GM12878 (cell line): Measurements from ENCODE around the gene CSRP3. TPM values are rescaled to one million over a fixed set of nuclear protein-coding genes. Genes with fewer than 3 reads are reported as not detected.

ENCODE experiments used
- ATAC-seq: fragments of 200-7000 bp; cut with Tn5 transposase; 3 replicates; pipeline ENCODE4 v1.9.1; 2020; ENCODE audit warnings: mild to moderate bottlenecking, moderate library complexity
- BruUV-seq: library from RNA; stranded (reverse); fragments of 400-500 nt; replicated peaks from 2 replicates; lab custom pipeline; 2021; lab: Mats Ljungman, UMichigan
- CTCF ChIA-PET: fragments of 300-600 bp; sonication (Branson Sonifier 250); formaldehyde crosslinking; extraction: SDS; loops from one replicate; lab custom pipeline; 2021; ENCODE audit warnings: inconsistent platforms; lab: Yijun Ruan, JAX
- POLR2A ChIA-PET: fragments of 350-600 bp; formaldehyde crosslinking; extraction: SDS; loops from one replicate; lab custom pipeline; 2021; ENCODE audit warnings: inconsistent platforms; lab: Charles Lee
- RAD21 ChIA-PET: fragments of 300-600 bp; sonication (Branson Sonifier 250); formaldehyde crosslinking; loops from one replicate; lab custom pipeline; 2023; ENCODE audit warnings: antibody characterized with exemption; ENCODE audit not compliant: unreplicated experiment; lab: Charles Lee
- SMC1A ChIA-PET: fragments of 300-600 bp; sonication (Branson Sonifier 250); formaldehyde crosslinking; loops from one replicate; lab custom pipeline; 2023; ENCODE audit not compliant: unreplicated experiment, uncharacterized antibody; lab: Charles Lee
- DNase-seq: peaks from one replicate; pipeline ENCODE4 v3.0.0-alpha.2; 2011; ENCODE audit warnings: low read depth, low spot score
- FAIRE-seq: peaks from 3 replicates; lab custom pipeline; 2011; peaks lifted over from hg19 to GRCh38; lab: Jason Lieb, UNC
- H2AFZ ChIP-seq: 2 replicates; pipeline ENCODE4 v1.6.0; 2011; ENCODE audit warnings: low read depth, low read length, control low read depth; ENCODE audit not compliant: control insufficient read depth
- H3K27ac ChIP-seq: 2 replicates; pipeline ENCODE4 v1.5.1; 2011; ENCODE audit warnings: control low read depth; ENCODE audit not compliant: control insufficient read depth, insufficient read depth
- H3K27me3 ChIP-seq, 2 experiments: replicated peaks in 1 of 2; 2 replicates each; pipeline versions ENCODE4 v1.6.0 to v1.6.1; 2011; ENCODE audit warnings: low read length in 1 of 2; ENCODE audit not compliant: control insufficient read depth in 2 of 2, insufficient read depth in 2 of 2
- H3K36me3 ChIP-seq, 2 experiments: 2 replicates each; pipeline ENCODE4 v1.5.1; 2011; ENCODE audit warnings: low read length in 1 of 2; ENCODE audit not compliant: control insufficient read depth in 2 of 2, insufficient read depth in 2 of 2
- H3K4me1 ChIP-seq: 2 replicates; pipeline ENCODE4 v1.6.1; 2011; ENCODE audit warnings: mild to moderate bottlenecking, low read length, moderate library complexity, mixed read lengths; ENCODE audit not compliant: control insufficient read depth, insufficient read depth
- H3K4me2 ChIP-seq: 2 replicates; pipeline ENCODE4 v1.6.0; 2011; ENCODE audit warnings: control low read depth; ENCODE audit not compliant: control insufficient read depth, insufficient read depth
- H3K4me3 ChIP-seq: fragments of 200-600 bp; sonication (generic); 2 replicates; pipeline ENCODE4 v1.5.1; 2016
- H3K79me2 ChIP-seq: 2 replicates; pipeline ENCODE4 v1.6.0; 2011; ENCODE audit warnings: low read length; ENCODE audit not compliant: control insufficient read depth, insufficient read depth
- H3K9ac ChIP-seq: 2 replicates; pipeline ENCODE4 v1.8.0; 2011; ENCODE audit warnings: low read length, control low read depth, mixed read lengths; ENCODE audit not compliant: control insufficient read depth, insufficient read depth
- H3K9me3 ChIP-seq: replicated peaks from 3 replicates; pipeline ENCODE4 v1.5.1; 2011; ENCODE audit warnings: mild to moderate bottlenecking, low read length; ENCODE audit not compliant: control insufficient read depth, insufficient read depth
- H4K20me1 ChIP-seq: 2 replicates; pipeline ENCODE4 v1.6.0; 2011; ENCODE audit not compliant: control insufficient read depth, insufficient read depth
- BACH1 ChIP-seq: fragments of 450-650 bp; IDR thresholded peaks from 2 replicates; pipeline ENCODE4 v1.6.1; 2017; ENCODE audit warnings: mild to moderate bottlenecking, borderline replicate concordance
- CBFB ChIP-seq: IDR thresholded peaks from 2 replicates; pipeline ENCODE4 v1.6.1; 2016; ENCODE audit warnings: antibody characterized with exemption, low read depth
- CEBPB ChIP-seq, 2 experiments: fragments of 150-350 bp in 1 of 2; IDR thresholded peaks; 2 replicates each; pipeline ENCODE4 v1.6.1; 2012 to 2014; ENCODE audit warnings: low read depth in 2 of 2, low read length in 2 of 2, borderline replicate concordance in 1 of 2, inconsistent platforms in 1 of 2
- FOXK2 ChIP-seq: fragments of 450-650 bp; IDR thresholded peaks from 2 replicates; pipeline ENCODE4 v1.6.1; 2017; ENCODE audit warnings: mild to moderate bottlenecking, moderate library complexity
- KDM1A ChIP-seq: fragments of 200-600 bp; sonication (generic); IDR thresholded peaks from 2 replicates; pipeline ENCODE4 v1.6.1; 2016; ENCODE audit warnings: borderline replicate concordance
- WGBS: methylation state at CpG from one replicate; pipeline ENCODE4 v1.1.6; 2016; ENCODE audit warnings: low lambda C conversion rate; ENCODE audit not compliant: insufficient replicate concordance, insufficient coverage; ENCODE audit errors: missing lambda C conversion rate; 5-methylcytosine and 5-hydroxymethylcytosine counted together
- in situ Hi-C: fragments of 300-500 bp; cut with MboI; formaldehyde crosslinking; loops from 9 replicates; pipeline ENCODE4 v1.14.3; 2018; ENCODE audit warnings: mixed read lengths
- intact Hi-C: fragments of 100-400 bp; cut with micrococcal nuclease; formaldehyde crosslinking; loops from one replicate; pipeline ENCODE4 v1.14.2; 2022; ENCODE audit not compliant: unreplicated experiment
- polyA plus RNA-seq, 11 experiments: library from polyadenylated mRNA; depleted of rRNA in 4 of 11; unstranded in 6 of 11; stranded (reverse) in 5 of 11; fragments of >200 nt; fragmentation: Nextera tagmentation in 4 of 11; fragmentation: Illumina TruSeq in 1 of 11; extraction: Ambion mirVana in 4 of 11; extraction: Trizol in 1 of 11; gene quantifications; 1 replicate in 1 of 11; 2 replicates in 10 of 11; pipeline versions ENCODE4 v1.2.1 to v1.2.3, GENCODE V29; 2011 to 2016; ENCODE audit warnings: inconsistent platforms in 2 of 11, missing spikeins in 2 of 11, low read depth in 1 of 11
- total RNA-seq, 4 experiments: library from RNA; depleted of rRNA in 3 of 4; stranded (reverse); fragments of >200 nt in 3 of 4; fragmentation: Illumina TruSeq in 1 of 4; extraction: Trizol in 1 of 4; gene quantifications; 2 replicates each; pipeline versions ENCODE4 v1.2.1 to v1.2.3, GENCODE V29; 2013 to 2021
- TF ChIP-seq, protein P1 (sequence below): IDR thresholded peaks from 2 replicates; pipeline ENCODE4 v1.6.1; 2012; ENCODE audit warnings: mild to moderate bottlenecking, low read depth, low read length
- TF ChIP-seq, protein P2 (sequence below): fragments of 450-650 bp; conservative IDR thresholded peaks from 2 replicates; pipeline ENCODE4 v1.6.1; 2017; ENCODE audit warnings: mild to moderate bottlenecking, moderate library complexity

Gene CSRP3
- total and polyA plus RNA-seq, 10 of the 15 experiments (the other 5 are each of a cell fraction or from before 2014, with no cell fraction given), result not detected

DNA sequence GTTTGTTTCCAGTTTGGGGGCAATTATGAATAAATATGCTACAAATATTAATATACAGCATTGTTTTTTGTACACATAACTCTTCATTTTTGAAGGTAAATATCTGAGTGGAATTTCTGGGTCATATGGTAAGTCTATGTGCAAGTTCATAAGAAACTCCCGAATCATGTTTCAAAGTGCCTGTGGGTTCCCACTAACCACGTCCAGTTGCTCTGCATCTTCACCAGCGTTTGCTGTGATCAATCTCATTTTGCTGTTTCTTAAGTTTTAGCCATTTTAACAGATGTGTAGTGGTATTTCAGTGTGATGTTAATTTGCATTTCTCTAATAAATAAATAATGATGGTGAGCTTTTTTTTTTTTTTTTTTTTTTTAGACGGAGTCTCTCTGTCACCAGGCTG is 14.2 kb upstream of the CSRP3 start:
- CTCF ChIA-PET, result interaction anchor here (2.5 kb wide), 1 partner anchor 145 kb away, joined by 6 read pairs; no protein-coding TSS in a partner anchor
- FAIRE-seq (no peak), ATAC-seq (no peak), DNase-seq (no peak)
- intact Hi-C loops (no loop called here), in situ Hi-C loops (no loop called here)
- RAD21 ChIA-PET, result no interaction called here
- no peaks in the 10 kb centered on the region; a peak in 1 of 4 replicates for H3K27me3 ChIP-seq
- TF ChIP-seq BACH1 (no peak), FOXK2 (no peak), KDM1A (no peak), CEBPB (IDR thresholded peaks at IDR 0.05; ENCODE audit: borderline replicate concordance in 1 of 2, low read depth in 2 of 2, low read length in 2 of 2) (no peak), CBFB (no peak)
- TF ChIP-seq, protein P1, sequence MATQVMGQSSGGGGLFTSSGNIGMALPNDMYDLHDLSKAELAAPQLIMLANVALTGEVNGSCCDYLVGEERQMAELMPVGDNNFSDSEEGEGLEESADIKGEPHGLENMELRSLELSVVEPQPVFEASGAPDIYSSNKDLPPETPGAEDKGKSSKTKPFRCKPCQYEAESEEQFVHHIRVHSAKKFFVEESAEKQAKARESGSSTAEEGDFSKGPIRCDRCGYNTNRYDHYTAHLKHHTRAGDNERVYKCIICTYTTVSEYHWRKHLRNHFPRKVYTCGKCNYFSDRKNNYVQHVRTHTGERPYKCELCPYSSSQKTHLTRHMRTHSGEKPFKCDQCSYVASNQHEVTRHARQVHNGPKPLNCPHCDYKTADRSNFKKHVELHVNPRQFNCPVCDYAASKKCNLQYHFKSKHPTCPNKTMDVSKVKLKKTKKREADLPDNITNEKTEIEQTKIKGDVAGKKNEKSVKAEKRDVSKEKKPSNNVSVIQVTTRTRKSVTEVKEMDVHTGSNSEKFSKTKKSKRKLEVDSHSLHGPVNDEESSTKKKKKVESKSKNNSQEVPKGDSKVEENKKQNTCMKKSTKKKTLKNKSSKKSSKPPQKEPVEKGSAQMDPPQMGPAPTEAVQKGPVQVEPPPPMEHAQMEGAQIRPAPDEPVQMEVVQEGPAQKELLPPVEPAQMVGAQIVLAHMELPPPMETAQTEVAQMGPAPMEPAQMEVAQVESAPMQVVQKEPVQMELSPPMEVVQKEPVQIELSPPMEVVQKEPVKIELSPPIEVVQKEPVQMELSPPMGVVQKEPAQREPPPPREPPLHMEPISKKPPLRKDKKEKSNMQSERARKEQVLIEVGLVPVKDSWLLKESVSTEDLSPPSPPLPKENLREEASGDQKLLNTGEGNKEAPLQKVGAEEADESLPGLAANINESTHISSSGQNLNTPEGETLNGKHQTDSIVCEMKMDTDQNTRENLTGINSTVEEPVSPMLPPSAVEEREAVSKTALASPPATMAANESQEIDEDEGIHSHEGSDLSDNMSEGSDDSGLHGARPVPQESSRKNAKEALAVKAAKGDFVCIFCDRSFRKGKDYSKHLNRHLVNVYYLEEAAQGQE, result no peak
- TF ChIP-seq, protein P2, sequence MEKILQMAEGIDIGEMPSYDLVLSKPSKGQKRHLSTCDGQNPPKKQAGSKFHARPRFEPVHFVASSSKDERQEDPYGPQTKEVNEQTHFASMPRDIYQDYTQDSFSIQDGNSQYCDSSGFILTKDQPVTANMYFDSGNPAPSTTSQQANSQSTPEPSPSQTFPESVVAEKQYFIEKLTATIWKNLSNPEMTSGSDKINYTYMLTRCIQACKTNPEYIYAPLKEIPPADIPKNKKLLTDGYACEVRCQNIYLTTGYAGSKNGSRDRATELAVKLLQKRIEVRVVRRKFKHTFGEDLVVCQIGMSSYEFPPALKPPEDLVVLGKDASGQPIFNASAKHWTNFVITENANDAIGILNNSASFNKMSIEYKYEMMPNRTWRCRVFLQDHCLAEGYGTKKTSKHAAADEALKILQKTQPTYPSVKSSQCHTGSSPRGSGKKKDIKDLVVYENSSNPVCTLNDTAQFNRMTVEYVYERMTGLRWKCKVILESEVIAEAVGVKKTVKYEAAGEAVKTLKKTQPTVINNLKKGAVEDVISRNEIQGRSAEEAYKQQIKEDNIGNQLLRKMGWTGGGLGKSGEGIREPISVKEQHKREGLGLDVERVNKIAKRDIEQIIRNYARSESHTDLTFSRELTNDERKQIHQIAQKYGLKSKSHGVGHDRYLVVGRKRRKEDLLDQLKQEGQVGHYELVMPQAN, result no peak
- no peak overlapping the region for H3K4me3 ChIP-seq
- H3K4me2 ChIP-seq, result no peak overlapping the region
- no peaks in the 10 kb centered on the region for H3K9me3 ChIP-seq
- H3K4me1 ChIP-seq, result no peaks in the 10 kb centered on the region
- 30% methylated on average over 4 of the region's 4 CpGs for WGBS
- H3K27ac ChIP-seq, result no peak overlapping the region
- no peaks in the 10 kb centered on the region for H4K20me1 ChIP-seq
- no peaks in the 10 kb centered on the region for H3K79me2 ChIP-seq
- no peak overlapping the region for H3K9ac ChIP-seq
- no peaks in the 10 kb centered on the region for H3K36me3 ChIP-seq
- H2AFZ ChIP-seq, result no peak overlapping the region
- POLR2A ChIA-PET, result no interaction called here
- BruUV-seq, result no TSS peak
- SMC1A ChIA-PET, result interaction anchor here (1.7 kb wide), 1 partner anchor 18 kb away, joined by 6 read pairs; no protein-coding TSS in a partner anchor
